OCI-LY1 (cell line): ENCODE results near the gene GAPDH.

Experiments
- H2AFZ ChIP-seq: fragments of 200-600 bp; sonication (generic), shearing (Covaris generic); 2 replicates; pipeline ENCODE4 v1.6.0; 2014; ENCODE audit warnings: antibody characterized with exemption, mild to moderate bottlenecking, low read length
- H3F3A ChIP-seq: fragments of 200-600 bp; sonication (generic), shearing (Covaris generic); 2 replicates; pipeline ENCODE4 v1.6.0; 2014; ENCODE audit warnings: mild to moderate bottlenecking, antibody characterized with exemption, low read length, moderate library complexity; ENCODE audit not compliant: insufficient read depth
- H3K27ac ChIP-seq: fragments of 200-600 bp; sonication (generic); 2 replicates; pipeline ENCODE4 v1.5.1; 2014; ENCODE audit warnings: low read length, mixed run types, mild to moderate bottlenecking, low read depth; ENCODE audit not compliant: poor library complexity, severe bottlenecking
- H3K27me3 ChIP-seq: fragments of 200-600 bp; sonication (generic); 2 replicates; pipeline ENCODE4 v1.6.0; 2014; ENCODE audit warnings: antibody characterized with exemption, mild to moderate bottlenecking, low read length, moderate library complexity; ENCODE audit not compliant: insufficient read depth
- H3K36me3 ChIP-seq: fragments of 200-600 bp; sonication (generic); 2 replicates; pipeline ENCODE4 v1.6.1; 2014; ENCODE audit warnings: mild to moderate bottlenecking, antibody characterized with exemption, low read length, moderate library complexity, mixed read lengths; ENCODE audit not compliant: insufficient read depth
- H3K4me1 ChIP-seq: fragments of 200-600 bp; sonication (generic); 2 replicates; pipeline ENCODE4 v1.5.1; 2014; ENCODE audit warnings: mild to moderate bottlenecking, low read length, moderate library complexity; ENCODE audit not compliant: insufficient read depth, severe bottlenecking
- H3K4me2 ChIP-seq: fragments of 200-600 bp; sonication (generic), shearing (Covaris generic); 2 replicates; pipeline ENCODE4 v1.6.1; 2014; ENCODE audit warnings: low read length
- H3K4me3 ChIP-seq: fragments of 200-600 bp; sonication (generic); 2 replicates; pipeline ENCODE4 v1.5.1; 2014; ENCODE audit warnings: low read length, low read depth, mild to moderate bottlenecking, mixed read lengths; ENCODE audit not compliant: poor library complexity, severe bottlenecking
- H3K79me2 ChIP-seq: fragments of 200-600 bp; shearing (Covaris generic); 2 replicates; pipeline ENCODE4 v1.6.1; 2016; ENCODE audit warnings: mixed run types, low read length, mixed read lengths; ENCODE audit not compliant: insufficient read depth
- H3K9ac ChIP-seq: fragments of 200-600 bp; sonication (generic), shearing (Covaris generic); 2 replicates; pipeline ENCODE4 v1.6.1; 2014; ENCODE audit warnings: mild to moderate bottlenecking, low read length, mixed read lengths
- H3K9me2 ChIP-seq: fragments of 200-600 bp; sonication (generic), shearing (Covaris generic); 2 replicates; pipeline ENCODE4 v1.6.1; 2014; ENCODE audit warnings: low read depth, mild to moderate bottlenecking, low read length, mixed read lengths
- H3K9me3 ChIP-seq: fragments of 200-600 bp; shearing (Covaris generic); 2 replicates; pipeline ENCODE4 v1.6.1; 2014; ENCODE audit warnings: low read length, mixed read lengths
- H4K20me1 ChIP-seq: fragments of 200-600 bp; sonication (generic), shearing (Covaris generic); 2 replicates; pipeline ENCODE4 v1.6.0; 2016; ENCODE audit warnings: mild to moderate bottlenecking, low read length; ENCODE audit not compliant: insufficient read depth
- EZH2 ChIP-seq: fragments of 200-600 bp; sonication (generic), shearing (Covaris generic); IDR thresholded peaks from 2 replicates; pipeline ENCODE4 v1.8.0; 2017; ENCODE audit warnings: borderline replicate concordance, mixed run types, mild to moderate bottlenecking, antibody characterized with exemption, low read length, moderate library complexity, mixed read lengths
- TF ChIP-seq, protein P1 (sequence below): fragments of 200-600 bp; sonication (generic), shearing (Covaris generic); IDR thresholded peaks from 2 replicates; pipeline ENCODE4 v1.5.1; 2017; ENCODE audit warnings: mild to moderate bottlenecking, antibody characterized with exemption, low read length, moderate library complexity, mixed read lengths

The GAPDH gene

DNA sequence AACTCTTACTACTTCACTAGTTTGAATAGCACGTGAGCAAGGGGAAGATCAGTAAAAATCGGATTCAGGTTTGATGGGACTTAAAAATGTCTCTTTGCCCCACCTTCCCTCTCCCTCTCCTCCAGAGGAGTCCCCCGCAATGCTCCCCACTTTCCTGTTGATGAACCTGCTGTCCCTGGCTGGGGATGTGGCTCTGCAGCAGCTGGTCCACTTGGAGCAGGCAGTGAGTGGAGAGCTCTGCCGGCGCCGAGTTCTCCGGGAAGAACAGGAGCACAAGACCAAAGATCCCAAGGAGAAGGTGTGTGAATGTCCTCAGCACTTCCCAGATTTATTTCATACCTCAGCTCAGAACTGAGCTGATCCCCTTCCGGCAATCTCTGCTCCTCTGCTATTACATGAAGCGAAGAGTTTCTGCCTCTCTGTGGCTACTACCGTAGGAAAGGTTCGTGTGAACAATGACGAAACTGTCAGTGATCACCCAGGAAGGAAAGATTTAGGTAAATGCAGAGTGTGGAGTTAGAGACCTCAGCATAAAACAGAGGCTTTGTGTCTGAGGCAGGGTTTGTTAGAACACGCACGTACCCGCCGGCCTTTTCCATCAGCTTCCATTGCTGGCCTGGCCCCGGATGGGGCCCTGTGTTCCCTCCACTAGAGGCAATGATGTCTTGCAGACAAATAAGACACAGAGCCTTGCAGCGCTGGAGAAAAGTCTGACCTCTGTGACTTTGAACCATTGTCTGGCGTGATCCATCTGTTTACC is 7.4 kb upstream of the GAPDH start:
- TF ChIP-seq, protein P1, sequence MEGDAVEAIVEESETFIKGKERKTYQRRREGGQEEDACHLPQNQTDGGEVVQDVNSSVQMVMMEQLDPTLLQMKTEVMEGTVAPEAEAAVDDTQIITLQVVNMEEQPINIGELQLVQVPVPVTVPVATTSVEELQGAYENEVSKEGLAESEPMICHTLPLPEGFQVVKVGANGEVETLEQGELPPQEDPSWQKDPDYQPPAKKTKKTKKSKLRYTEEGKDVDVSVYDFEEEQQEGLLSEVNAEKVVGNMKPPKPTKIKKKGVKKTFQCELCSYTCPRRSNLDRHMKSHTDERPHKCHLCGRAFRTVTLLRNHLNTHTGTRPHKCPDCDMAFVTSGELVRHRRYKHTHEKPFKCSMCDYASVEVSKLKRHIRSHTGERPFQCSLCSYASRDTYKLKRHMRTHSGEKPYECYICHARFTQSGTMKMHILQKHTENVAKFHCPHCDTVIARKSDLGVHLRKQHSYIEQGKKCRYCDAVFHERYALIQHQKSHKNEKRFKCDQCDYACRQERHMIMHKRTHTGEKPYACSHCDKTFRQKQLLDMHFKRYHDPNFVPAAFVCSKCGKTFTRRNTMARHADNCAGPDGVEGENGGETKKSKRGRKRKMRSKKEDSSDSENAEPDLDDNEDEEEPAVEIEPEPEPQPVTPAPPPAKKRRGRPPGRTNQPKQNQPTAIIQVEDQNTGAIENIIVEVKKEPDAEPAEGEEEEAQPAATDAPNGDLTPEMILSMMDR = no peak
- no peak for TF ChIP-seq EZH2
- H3K4me1 ChIP-seq = peaks cover 6% of the 10 kb centered on the region
- H3K9me3 ChIP-seq = no peaks in the 10 kb centered on the region
- H3K9me2 ChIP-seq = no peaks in the 10 kb centered on the region
- no peaks in the 10 kb centered on the region for H4K20me1 ChIP-seq
- peaks cover 100% of the 10 kb centered on the region for H3K36me3 ChIP-seq
- H3K4me2 ChIP-seq = no peak overlapping the region
- H3K4me3 ChIP-seq = no peak overlapping the region
- H3K79me2 ChIP-seq = no peaks in the 10 kb centered on the region
- H2AFZ ChIP-seq = no peak overlapping the region
- H3K27ac ChIP-seq = no peak overlapping the region
- no peaks in the 10 kb centered on the region for H3K27me3 ChIP-seq
- H3K9ac ChIP-seq = no peak overlapping the region
- H3F3A ChIP-seq = no peaks in the 10 kb centered on the region

DNA sequence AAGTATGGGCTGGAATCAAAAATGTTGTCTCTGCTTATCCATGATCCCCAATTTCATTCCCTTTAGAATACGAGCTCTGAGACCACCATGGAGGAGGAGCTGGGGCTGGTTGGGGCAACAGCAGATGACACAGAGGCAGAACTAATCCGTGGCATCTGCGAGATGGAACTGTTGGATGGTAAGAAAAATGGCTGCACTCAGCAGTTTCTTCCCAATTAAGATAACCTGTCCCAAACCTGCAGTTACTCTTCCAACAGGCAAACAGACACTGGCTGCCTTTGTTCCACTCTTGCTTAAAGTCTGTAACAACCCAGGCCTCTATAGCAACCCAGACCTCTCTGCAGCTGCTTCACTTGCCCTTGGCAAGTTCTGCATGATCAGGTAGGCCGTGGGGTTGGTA is 6.6 kb upstream of the GAPDH start:
- no peak overlapping the region for H3K4me3 ChIP-seq
- no peak overlapping the region for H2AFZ ChIP-seq
- H4K20me1 ChIP-seq = no peaks in the 10 kb centered on the region
- peaks cover 98% of the 10 kb centered on the region for H3K36me3 ChIP-seq
- no peaks in the 10 kb centered on the region for H3K9me2 ChIP-seq
- H3K9me3 ChIP-seq = no peaks in the 10 kb centered on the region
- H3F3A ChIP-seq = no peaks in the 10 kb centered on the region
- H3K79me2 ChIP-seq = no peaks in the 10 kb centered on the region
- no peak overlapping the region for H3K4me2 ChIP-seq
- H3K27ac ChIP-seq = no peak overlapping the region
- no peak overlapping the region for H3K9ac ChIP-seq
- H3K27me3 ChIP-seq = no peaks in the 10 kb centered on the region
- H3K4me1 ChIP-seq = peaks cover 13% of the 10 kb centered on the region
- TF ChIP-seq EZH2 = no peak
- TF ChIP-seq, protein P1 = no peak

DNA sequence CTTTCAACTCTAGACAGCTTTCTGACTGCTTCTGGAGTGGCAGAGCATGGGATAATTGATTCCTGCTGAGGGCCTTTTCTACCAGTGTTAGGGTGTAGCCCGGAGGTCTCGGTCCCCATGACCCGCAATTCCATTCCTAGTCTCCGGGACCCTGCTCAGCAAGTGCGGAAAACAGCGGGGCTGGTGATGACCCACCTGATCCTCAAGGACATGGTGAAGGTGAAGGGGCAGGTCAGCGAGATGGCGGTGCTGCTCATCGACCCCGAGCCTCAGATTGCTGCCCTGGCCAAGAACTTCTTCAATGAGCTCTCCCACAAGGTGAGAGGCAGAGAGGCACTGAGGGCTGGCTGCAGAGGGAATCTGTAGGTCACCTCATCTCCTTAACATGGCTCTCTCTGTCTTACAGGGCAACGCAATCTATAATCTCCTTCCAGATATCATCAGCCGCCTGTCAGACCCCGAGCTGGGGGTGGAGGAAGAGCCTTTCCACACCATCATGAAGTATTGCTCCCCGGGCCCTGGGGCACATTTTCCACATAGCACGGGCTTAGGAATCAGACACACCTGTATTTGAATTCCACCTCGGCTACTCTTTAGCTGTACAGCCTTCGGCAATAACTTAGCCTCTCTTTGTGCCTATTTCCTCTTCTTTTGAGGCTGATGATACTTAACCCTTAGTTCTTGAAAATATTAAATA is 5.6 kb upstream of the GAPDH start:
- H3K79me2 ChIP-seq = no peaks in the 10 kb centered on the region
- H3F3A ChIP-seq = no peaks in the 10 kb centered on the region
- no peak overlapping the region for H3K4me3 ChIP-seq
- peaks cover 88% of the 10 kb centered on the region for H3K36me3 ChIP-seq
- no peak overlapping the region for H3K4me2 ChIP-seq
- H3K27ac ChIP-seq = no peak overlapping the region
- H3K4me1 ChIP-seq = peaks cover 21% of the 10 kb centered on the region
- H3K9ac ChIP-seq = no peak overlapping the region
- H2AFZ ChIP-seq = no peak overlapping the region
- H3K9me2 ChIP-seq = no peaks in the 10 kb centered on the region
- TF ChIP-seq, protein P1 = no peak
- TF ChIP-seq EZH2 = no peak
- H3K9me3 ChIP-seq = no peaks in the 10 kb centered on the region
- H4K20me1 ChIP-seq = no peaks in the 10 kb centered on the region
- H3K27me3 ChIP-seq = no peaks in the 10 kb centered on the region
